PC-9 (cell line): ENCODE results near the gene CDY2B. TPM values are rescaled to one million over a fixed set of nuclear protein-coding genes. Genes with fewer than 3 reads are reported as not detected.

Source experiments
- total RNA-seq: library from RNA; stranded (reverse); gene quantifications from 2 replicates; pipeline ENCODE4 v1.2.3, GENCODE V29; 2021

CDY2B gene
- total RNA-seq, 1 experiment from 2014 or later, result not detected

Other genes starting within 250 kb of the CDY2B start
- not detected in 2 replicates for gene CDY2A, start 145.6 kb upstream of the CDY2B start, total RNA-seq